GM18517 (cell line): ENCODE results near the gene UVRAG.
A peak's percentile ranks its signal among the peaks of the same experiment; 100 is the strongest.

Source experiments
- ATAC-seq: cut with Tn5 transposase; IDR thresholded peaks from one replicate; pipeline ENCODE4 v1.9.1; 2021; ENCODE audit warnings: mild to moderate bottlenecking, moderate library complexity; ENCODE audit not compliant: unreplicated experiment

Gene UVRAG

GRCh38 chr11:76157891-76158290, 342.9 kb downstream of the UVRAG start:
- no peak for ATAC-seq

GRCh38 chr11:76158394-76159302, 343.6 kb downstream of the UVRAG start:
- ATAC-seq = no peak

GRCh38 chr11:76159303-76159937, 344.4 kb downstream of the UVRAG start:
- no peak for ATAC-seq

DNA sequence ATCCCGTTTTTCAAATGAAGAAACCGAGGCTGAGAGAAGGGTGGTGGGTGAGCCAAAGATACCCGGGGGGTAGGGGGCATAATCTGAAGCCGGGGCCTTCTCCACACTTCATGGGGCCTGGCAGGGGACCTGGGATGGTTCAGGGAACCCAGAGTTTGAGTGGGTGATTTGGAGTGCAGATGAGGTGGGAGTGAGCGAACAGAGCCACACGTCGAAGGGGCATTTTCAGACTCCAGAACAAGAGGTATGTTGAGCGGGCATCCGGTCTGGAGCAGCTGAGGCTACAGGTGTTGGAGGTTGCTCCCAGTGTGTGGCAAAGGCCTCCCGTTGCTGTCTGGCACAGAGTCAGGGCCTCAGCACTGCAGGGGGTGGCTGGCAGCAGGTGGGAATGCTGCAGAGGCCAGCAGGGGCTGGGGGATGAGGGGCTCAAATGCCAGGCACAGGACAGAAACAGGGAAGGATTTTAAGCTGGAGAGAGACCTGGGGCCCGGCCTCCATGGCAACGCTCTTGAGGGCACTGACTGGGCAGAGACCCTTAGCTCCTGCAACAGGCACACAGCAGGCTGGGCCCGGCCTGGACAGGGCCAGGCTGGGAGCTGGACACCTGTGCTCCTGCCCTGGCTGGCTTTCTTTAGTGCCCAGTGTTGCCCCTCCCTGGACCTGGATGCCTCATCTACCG, 345.1 kb downstream of the UVRAG start:
- no peak for ATAC-seq

DNA sequence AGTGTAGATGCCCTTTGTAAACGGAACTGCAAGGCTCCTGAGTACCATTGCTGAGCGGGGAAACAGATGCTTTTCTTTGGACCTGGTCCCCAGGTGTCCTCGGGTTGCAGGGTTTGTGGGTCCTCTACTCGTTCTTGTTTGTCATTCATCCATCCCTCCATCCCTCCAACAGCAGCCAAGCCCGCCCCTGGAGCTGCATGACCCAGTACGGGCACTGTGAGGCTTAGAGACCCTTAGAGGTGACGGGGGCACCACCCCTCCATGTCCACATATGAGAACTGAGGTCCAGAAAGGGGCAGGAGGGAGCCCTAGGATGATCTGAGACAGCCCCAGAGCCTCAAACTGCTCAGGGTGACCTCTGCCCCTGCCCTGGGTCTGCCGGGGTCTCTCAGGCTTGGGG, 345.8 kb downstream of the UVRAG start:
- ATAC-seq = no peak

DNA sequence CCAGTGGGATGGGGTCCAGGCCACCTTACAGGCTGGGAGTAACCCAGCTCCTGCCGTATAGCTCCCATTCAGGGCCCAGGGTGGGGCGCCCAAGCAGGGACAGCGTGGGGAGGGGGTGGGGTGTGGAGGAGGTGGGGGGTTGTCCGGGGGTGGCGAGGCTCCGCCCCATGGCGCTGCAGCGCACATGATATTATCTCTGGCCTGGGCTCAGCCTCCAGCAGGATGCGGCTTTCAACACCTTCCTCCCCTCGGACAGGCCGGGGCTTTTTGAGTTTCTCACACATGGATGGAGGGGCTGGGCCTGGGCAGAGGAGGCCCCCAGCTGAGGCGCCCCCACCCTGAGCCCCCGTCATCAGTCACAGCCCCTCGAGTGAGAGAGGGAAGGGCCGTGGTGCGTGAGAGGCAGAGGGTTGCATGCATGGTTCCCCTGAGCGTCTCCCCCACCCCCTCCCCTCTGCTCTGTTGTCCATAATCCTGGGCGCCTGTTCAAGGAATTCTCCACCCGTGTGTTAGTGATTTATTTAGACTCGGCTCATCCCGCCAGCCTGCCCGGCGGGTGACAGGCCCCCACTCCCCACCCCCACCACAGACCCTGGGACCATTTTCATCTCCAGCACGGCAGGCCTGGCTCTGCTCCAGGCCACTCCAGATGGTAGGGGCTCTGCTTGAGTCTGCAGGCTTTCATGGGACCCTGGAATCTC, 346.4 kb downstream of the UVRAG start:
- ATAC-seq = no peak

- no peak for ATAC-seq
Measured at GRCh38 chr11:76162336-76163288, 347.6 kb downstream of the UVRAG start.

GRCh38 chr11:76163289-76163880, 348.4 kb downstream of the UVRAG start:
- ATAC-seq = no peak

GRCh38 chr11:76164081-76164480, 349.1 kb downstream of the UVRAG start:
- no peak for ATAC-seq

DNA sequence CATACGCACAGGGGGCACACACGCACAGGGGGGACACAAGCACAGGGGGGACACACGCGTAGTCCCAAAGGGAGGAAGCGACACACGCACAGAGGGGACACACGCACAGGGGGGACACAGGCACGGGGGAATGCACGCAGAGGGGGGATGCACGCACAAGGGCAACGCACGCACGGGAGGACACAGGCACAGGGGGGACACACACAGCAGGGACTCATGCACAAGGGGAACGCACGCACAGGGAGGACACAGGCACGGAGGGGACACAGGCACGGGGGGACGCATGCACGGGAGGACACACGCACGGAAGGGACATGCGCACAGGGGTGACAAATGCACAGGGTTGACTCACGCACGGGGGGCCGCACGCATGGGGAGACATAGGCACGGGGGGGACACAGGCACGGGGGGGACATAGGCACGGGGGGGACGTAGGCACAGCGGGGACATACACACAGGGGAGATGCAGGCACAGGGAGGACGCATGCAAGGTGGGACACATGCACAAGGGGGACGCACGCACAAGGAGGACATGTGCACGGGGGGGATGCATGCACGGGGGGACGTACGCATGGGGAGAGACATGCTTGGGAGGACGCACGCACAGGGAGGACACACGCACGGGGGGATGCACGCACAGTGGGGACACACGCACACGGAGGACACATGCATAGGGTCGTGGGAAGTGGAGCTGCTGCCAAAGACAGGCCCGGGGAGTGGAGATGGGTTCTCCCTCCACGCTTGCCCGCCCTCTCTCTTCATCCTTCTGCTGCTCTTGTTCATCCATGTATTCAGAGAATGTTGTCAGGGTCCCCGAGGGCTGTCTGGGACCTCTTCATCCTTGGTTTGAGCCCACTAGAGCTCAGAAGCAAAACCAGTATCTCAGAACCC, 350.1 kb downstream of the UVRAG start:
- no peak for ATAC-seq

GRCh38 chr11:76166314-76166713, 351.3 kb downstream of the UVRAG start:
- ATAC-seq = peak; percentile 50

GRCh38 chr11:76167590-76167989, 352.6 kb downstream of the UVRAG start:
- no peak for ATAC-seq

DNA sequence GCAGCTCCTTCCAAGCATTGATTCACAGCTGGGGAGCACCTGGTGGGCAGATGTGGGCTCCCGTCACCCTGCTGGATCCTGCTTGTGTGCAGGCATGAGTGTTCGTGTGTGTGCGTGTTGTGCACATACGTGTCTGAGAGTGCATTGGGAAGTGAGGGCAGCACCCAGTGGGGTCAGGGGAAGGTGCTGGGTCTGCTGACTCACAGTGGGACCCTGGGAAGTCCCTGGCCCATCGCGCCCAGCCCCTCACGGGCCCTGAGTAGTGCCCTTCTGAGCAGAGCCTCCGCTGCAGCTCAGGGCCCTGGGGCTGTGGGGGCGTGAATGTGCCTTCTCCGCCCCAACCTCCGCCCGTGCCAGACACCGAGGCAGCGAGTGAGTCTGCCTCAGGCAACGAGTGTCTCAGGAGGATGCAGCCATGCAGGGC, 354.5 kb downstream of the UVRAG start:
- ATAC-seq = peak; percentile 48

DNA sequence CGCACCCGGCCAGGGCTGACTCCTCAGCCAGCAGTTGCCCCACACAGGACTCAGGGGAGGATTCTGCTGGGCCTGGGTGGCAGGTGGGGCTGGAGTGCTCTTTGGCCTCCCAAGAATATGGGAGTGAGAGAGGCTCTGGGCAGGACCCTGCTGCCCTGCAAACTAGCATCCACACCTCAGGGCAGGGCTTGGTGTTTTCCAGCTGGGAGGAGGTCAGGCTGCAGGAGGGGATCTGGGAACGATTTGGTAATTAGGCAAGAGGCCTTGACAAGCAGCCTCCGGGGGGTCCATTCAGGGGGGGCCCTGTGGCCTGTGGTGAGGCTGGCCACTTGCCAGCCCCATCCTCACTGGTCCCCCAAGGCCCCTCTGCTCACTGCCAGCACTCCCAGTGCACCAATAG, 355.5 kb downstream of the UVRAG start:
- ATAC-seq = no peak

- no peak for ATAC-seq
Measured at GRCh38 chr11:76172583-76172982, 357.6 kb downstream of the UVRAG start.

GRCh38 chr11:76173663-76174062, 358.7 kb downstream of the UVRAG start:
- ATAC-seq = no peak

GRCh38 chr11:76174330-76174729, 359.3 kb downstream of the UVRAG start:
- no peak for ATAC-seq

- no peak for ATAC-seq
Measured at GRCh38 chr11:76175783-76176182, 360.8 kb downstream of the UVRAG start.

GRCh38 chr11:76176463-76176862, 361.5 kb downstream of the UVRAG start:
- no peak for ATAC-seq
